22Rv1 (cell line): ENCODE measurements around the gene C2CD3.

ENCODE experiments used
- ZFX ChIP-seq: fragments of 450-650 bp; IDR thresholded peaks from 2 replicates; pipeline ENCODE4 v1.6.1; 2017; ENCODE audit warnings: antibody characterized with exemption, borderline replicate concordance
- TF ChIP-seq, protein P1 (sequence below): fragments of 450-650 bp; IDR thresholded peaks from 2 replicates; pipeline ENCODE4 v1.5.1; 2017; ENCODE audit warnings: mild to moderate bottlenecking

DNA sequence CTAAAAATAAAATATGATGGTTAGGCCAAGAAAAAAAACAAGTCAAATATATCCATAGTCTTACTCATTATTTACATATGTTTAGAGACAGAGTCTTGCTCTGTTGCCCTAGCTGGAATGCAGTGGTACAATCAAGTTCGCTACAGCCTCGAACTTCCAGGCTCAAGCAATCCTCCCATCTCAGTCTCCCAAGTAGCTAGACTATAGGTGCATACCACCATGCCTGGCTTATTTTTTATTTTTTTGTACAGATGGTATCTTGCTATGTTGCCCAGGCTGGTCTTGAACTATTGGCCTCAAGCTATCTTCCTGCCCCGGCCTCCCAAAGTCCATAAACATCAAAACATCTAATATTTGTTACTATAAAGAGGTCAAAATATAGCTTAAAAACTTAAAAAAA, 36.1 kb downstream of the C2CD3 start:
- TF ChIP-seq, protein P1, sequence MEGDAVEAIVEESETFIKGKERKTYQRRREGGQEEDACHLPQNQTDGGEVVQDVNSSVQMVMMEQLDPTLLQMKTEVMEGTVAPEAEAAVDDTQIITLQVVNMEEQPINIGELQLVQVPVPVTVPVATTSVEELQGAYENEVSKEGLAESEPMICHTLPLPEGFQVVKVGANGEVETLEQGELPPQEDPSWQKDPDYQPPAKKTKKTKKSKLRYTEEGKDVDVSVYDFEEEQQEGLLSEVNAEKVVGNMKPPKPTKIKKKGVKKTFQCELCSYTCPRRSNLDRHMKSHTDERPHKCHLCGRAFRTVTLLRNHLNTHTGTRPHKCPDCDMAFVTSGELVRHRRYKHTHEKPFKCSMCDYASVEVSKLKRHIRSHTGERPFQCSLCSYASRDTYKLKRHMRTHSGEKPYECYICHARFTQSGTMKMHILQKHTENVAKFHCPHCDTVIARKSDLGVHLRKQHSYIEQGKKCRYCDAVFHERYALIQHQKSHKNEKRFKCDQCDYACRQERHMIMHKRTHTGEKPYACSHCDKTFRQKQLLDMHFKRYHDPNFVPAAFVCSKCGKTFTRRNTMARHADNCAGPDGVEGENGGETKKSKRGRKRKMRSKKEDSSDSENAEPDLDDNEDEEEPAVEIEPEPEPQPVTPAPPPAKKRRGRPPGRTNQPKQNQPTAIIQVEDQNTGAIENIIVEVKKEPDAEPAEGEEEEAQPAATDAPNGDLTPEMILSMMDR: no peak
- no peak for TF ChIP-seq ZFX
